NB4 (cell line): ENCODE data around the gene POFUT2.

Source experiments
- DNase-seq: peaks from one replicate; pipeline ENCODE4 v3.0.0; 2010; ENCODE audit warnings: low read depth
- H3K4me3 ChIP-seq: one replicate; pipeline ENCODE4 v1.5.1; 2011; ENCODE audit warnings: mild to moderate bottlenecking, low read depth, low read length, moderate library complexity
- CTCF ChIP-seq: IDR thresholded peaks from one replicate; pipeline ENCODE4 v1.5.1; 2012; ENCODE audit warnings: low read depth, low read length
- MYC ChIP-seq: IDR thresholded peaks from 2 replicates; pipeline ENCODE4 v1.6.1; 2011; ENCODE audit warnings: low read depth, low read length
- POLR2A ChIP-seq: IDR thresholded peaks from 2 replicates; pipeline ENCODE4 v1.6.1; 2011; ENCODE audit warnings: mild to moderate bottlenecking; ENCODE audit not compliant: insufficient read length; ENCODE audit errors: extremely low read depth
- TF ChIP-seq, protein P1 (sequence below): IDR thresholded peaks from 2 replicates; pipeline ENCODE4 v1.6.1; 2011; ENCODE audit warnings: low read depth, low read length

Gene POFUT2

GRCh38 chr21:45278156-45278911, 9.4 kb downstream of the POFUT2 start:
- TF ChIP-seq MYC (no peak), POLR2A (no peak), CTCF (no peak)
- TF ChIP-seq, protein P1, sequence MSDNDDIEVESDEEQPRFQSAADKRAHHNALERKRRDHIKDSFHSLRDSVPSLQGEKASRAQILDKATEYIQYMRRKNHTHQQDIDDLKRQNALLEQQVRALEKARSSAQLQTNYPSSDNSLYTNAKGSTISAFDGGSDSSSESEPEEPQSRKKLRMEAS = no peak
- no peak overlapping the region for H3K4me3 ChIP-seq
- no peak for DNase-seq

GRCh38 chr21:45277101-45278045, 10.3 kb downstream of the POFUT2 start:
- TF ChIP-seq, protein P1 = no peak
- TF ChIP-seq CTCF (no peak), MYC (no peak), POLR2A (no peak)
- H3K4me3 ChIP-seq = no peak overlapping the region
- DNase-seq = no peak

DNA sequence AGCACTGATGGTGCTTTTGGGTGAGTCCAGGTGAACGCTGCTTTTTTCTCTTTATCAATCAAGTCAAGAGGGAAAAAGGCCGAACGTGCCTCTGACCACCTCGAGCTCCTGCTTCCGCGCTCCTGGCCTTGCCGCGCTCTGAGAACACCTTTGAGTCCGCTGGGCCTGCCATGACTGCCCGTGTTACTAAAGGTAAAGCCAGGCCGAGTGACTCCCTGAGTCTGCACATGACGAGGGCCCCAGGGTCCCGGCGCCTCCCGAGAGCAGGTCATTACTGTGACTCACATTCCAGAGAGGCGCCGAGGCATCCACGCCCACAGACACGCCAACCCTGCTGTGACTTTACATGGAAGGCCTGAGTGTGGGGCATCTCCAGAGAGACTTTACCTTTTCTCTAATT, 11.1 kb downstream of the POFUT2 start:
- TF ChIP-seq CTCF (no peak), POLR2A (no peak), MYC (no peak)
- TF ChIP-seq, protein P1 = no peak
- no peak for DNase-seq

DNA sequence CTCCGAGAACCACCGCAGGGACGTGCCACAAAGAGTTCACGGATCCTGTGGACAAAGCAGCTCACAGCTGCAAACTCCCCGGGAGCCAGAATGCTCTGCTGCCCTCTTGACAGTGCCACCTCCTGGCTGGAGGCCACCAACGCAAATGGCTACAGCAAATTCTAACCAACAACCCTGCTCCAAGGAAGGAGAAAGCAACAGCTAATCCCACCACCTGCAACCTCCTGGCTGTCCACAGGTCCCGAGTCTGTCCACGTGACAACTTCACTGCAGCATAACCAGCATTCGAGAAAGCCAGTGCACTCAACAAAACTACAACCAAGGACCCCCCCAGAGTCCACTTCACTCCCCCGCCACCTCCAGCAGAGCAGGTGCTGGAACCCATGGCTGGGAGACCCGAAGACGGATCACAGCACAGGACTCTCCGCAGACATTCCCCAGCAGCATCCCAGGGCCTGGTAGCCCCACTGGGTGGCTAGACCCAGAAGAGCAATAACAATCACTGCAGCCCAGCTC, 17.3 kb downstream of the POFUT2 start:
- H3K4me3 ChIP-seq = no peak overlapping the region
- TF ChIP-seq, protein P1 = no peak
- DNase-seq = no peak

More for the DNA sequence above, 11.1 kb downstream of the POFUT2 start:
- no peak overlapping the region for H3K4me3 ChIP-seq

GRCh38 chr21:45269861-45270260, 17.8 kb downstream of the POFUT2 start:
- no peak for DNase-seq
- TF ChIP-seq, protein P1 = no peak
- TF ChIP-seq POLR2A = no peak
- TF ChIP-seq CTCF = no peak
- no peak for TF ChIP-seq MYC
- H3K4me3 ChIP-seq = no peak overlapping the region

DNA sequence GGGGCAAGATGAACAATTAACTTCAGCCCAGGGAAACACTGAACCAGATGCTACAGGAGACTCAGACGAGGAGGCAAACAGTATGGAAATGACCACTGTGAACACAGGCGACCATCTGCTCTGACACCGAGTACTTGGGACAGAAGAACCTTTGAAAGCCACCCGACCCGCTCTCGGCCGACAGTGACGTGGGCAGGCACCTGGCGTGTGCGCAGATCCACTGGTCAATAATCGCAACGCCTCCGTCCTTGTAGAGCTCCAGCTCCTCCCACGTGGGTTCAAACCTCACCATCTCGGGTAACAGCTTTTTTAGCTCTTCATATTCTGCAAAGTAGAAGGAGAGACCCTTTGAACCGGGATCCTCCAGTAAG, 20.3 kb downstream of the POFUT2 start:
- DNase-seq = no peak
- no peak for TF ChIP-seq CTCF
- no peak for TF ChIP-seq MYC
- TF ChIP-seq, protein P1 = no peak
- TF ChIP-seq POLR2A = no peak
- no peak overlapping the region for H3K4me3 ChIP-seq
